T-helper 22 cell (primary cell): ENCODE measurements around the gene BMP4.

ENCODE experiments used
- DNase-seq: peaks from one replicate; pipeline ENCODE4 v3.0.0-alpha.2; 2020; ENCODE audit warnings: low read depth

BMP4 gene

DNA sequence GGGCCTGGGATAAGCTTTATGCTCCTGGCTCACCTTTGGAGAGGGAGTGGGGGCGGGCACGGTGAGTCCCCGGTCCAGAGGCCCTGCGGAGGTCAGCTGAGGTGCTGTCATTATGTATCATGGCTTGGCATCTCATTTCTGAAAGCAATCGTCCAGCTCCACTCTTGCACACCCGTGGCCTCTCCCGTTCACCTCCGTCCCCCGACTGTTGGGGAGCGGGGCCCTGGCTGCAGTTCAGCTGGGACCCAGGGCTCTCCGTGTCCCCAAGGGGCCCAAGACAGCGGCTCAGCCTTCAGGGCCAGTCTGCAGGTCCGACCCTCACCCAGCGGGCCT, 10.6 kb downstream of the BMP4 start:
- no peak for DNase-seq

DNA sequence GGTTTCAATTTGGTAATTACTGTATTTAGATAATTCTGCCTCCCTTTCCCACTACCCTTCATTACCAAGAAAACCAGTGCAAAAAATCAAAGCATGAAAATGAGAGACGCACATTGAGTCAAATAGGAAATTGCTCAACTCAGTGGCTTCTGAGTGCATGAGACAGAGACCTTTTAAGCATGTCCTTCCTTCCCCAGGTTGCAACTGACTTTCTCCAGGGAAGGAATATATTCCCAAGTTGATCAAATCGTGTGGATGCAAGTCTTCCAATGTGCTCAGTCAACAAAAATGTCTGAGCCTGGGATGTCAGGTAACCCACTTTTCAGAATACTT, 12.9 kb downstream of the BMP4 start:
- DNase-seq: no peak

DNA sequence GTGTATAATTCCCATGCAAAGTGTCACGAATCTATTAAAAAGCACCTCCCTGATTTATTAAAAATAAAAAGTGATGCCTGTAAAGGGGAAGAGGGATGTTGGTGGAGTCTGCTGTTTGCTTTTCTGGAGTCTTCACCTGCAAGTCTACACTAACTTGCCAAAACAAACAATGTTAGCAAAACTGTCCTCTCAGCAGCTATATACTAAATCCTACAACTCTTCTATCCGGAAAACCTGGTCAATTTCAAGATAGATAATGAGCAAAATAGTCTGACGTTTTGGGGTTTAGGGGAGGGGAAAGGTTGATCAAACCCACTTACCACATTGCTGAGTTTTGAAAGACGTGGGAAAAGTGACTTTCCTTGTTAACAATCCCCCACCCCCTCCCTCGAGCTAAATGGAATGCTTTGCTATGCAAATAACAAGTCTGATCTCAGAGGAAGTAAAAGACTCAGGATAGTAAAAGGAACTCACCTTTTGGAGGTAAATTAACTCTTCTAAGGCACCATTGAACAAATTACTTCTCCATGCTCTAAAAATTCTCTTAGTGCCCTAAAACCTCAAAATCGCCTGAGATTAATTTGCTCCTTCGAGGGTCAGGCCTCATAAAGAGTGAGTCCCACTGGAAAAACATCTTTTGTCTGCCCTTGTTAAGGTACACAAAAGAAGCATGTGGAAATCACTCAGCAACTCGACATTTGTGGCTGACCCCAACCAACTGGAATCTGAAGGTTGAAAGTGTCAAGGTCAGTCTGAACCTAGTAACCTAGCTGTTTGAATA, 13.5 kb downstream of the BMP4 start:
- no peak for DNase-seq

DNA sequence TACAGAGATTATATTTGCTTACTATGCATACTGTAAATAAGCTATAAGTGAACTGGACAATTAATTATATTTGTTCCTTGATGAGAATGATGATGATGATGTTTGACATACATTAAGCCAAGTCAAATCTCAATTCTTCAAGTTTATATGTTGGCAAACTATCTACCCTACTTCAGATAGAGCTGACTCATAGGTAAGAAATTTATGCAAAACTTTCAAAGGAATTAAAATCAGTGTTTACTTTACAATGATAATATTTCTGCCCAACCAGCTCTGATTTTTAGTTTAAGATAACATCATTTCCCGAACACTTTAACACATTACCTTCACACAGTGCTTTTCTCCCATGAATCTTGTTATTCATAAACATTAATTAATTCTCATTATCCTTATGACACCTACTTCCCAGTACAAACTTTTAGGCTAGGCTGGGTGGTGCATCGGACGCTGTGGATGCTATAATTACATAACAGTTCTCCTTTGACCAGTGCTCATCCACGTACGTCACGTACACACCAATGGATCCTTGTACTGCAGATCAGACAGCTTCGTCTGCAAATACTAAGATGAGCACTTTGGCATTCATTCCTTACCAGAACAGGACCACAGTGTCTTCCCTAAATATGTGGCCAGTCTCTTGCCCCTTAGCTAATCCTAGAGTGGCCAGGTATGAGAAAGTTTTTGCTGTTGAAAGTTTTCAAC, 18.3 kb downstream of the BMP4 start:
- no peak for DNase-seq

GRCh38 chr14:53934778-53935414, 21.7 kb downstream of the BMP4 start:
- no peak for DNase-seq

GRCh38 chr14:53932966-53933365, 23.7 kb downstream of the BMP4 start:
- no peak for DNase-seq

- DNase-seq: no peak
Measured at GRCh38 chr14:53929871-53930715, 26.5 kb downstream of the BMP4 start.

- no peak for DNase-seq
Measured at GRCh38 chr14:53927171-53927570, 29.5 kb downstream of the BMP4 start.

- DNase-seq: no peak
Measured at GRCh38 chr14:53925201-53925766, 31.3 kb downstream of the BMP4 start.

GRCh38 chr14:53924753-53925152, 31.9 kb downstream of the BMP4 start:
- no peak for DNase-seq

GRCh38 chr14:53921027-53921426, 35.6 kb downstream of the BMP4 start:
- no peak for DNase-seq

GRCh38 chr14:53916239-53916638, 40.4 kb downstream of the BMP4 start:
- DNase-seq: no peak

- DNase-seq: no peak
Measured at GRCh38 chr14:53915364-53916014, 41.1 kb downstream of the BMP4 start.

- DNase-seq: no peak
Measured at GRCh38 chr14:53912021-53912420, 44.6 kb downstream of the BMP4 start.

DNA sequence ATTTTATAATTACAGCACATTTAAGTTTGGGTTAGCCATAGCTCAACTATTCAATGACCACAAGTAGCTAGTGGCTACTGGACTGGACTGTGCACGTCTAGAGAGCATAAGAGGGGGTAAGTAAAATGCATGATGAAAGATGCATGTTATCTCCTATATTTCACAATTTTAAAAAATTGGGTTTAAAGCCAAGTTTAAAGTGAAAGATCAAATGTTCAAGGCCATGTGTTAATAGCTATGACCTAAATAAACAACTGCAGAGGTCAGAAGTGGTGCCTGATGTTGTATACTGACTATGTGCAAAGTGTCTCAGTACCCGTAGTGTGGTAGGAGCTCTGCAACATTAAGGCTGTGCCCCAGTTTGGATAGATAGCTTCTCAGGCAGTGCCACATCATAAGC, 48.2 kb downstream of the BMP4 start:
- DNase-seq: no peak

GRCh38 chr14:53902307-53902706, 54.3 kb downstream of the BMP4 start:
- DNase-seq: no peak

- no peak for DNase-seq
Measured at GRCh38 chr14:53900499-53900898, 56.1 kb downstream of the BMP4 start.
